ENCODE results near the gene SLC27A6.
"Not testable (repeated sequence)": the region's sequence is repeated elsewhere in the genome, so short reads cannot be mapped to it uniquely, and the experiment has no call there.

- not testable (repeated sequence) for TF ChIP-seq POLR2AphosphoS5 (IDR thresholded peaks at IDR 0.05); POLR2A (IDR thresholded peaks at IDR 0.05; ENCODE audit: low read depth)
- TF ChIP-seq, protein P1, sequence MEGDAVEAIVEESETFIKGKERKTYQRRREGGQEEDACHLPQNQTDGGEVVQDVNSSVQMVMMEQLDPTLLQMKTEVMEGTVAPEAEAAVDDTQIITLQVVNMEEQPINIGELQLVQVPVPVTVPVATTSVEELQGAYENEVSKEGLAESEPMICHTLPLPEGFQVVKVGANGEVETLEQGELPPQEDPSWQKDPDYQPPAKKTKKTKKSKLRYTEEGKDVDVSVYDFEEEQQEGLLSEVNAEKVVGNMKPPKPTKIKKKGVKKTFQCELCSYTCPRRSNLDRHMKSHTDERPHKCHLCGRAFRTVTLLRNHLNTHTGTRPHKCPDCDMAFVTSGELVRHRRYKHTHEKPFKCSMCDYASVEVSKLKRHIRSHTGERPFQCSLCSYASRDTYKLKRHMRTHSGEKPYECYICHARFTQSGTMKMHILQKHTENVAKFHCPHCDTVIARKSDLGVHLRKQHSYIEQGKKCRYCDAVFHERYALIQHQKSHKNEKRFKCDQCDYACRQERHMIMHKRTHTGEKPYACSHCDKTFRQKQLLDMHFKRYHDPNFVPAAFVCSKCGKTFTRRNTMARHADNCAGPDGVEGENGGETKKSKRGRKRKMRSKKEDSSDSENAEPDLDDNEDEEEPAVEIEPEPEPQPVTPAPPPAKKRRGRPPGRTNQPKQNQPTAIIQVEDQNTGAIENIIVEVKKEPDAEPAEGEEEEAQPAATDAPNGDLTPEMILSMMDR (IDR thresholded peaks at IDR 0.05), result not testable (repeated sequence)
These were observed 71.0 kb downstream of the SLC27A6 start for GRCh38 chr5:129036257-129036656.
